ENCODE data around the gene TVP23A.

TVP23A gene

DNA sequence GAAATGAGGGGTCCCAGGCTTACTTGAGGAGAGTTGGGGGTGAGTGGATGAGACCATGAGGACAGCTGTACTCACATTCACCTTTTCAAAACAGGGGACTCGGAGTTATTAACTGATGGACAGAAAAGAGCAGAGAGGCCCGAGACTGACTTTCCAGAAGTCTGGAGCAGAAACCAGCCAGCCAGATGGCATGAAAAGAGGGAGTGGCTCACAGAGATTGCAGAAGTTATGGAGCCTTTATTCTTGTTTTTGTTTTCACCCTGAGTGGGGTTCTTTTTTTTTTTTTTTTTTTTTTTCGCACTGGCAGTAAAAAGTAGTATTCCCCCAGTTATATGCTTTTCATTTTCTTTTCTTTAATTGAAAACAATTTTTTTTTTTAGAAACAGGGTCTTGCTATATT, 18.9 kb downstream of the TVP23A start:
- TF ChIP-seq, protein P1, sequence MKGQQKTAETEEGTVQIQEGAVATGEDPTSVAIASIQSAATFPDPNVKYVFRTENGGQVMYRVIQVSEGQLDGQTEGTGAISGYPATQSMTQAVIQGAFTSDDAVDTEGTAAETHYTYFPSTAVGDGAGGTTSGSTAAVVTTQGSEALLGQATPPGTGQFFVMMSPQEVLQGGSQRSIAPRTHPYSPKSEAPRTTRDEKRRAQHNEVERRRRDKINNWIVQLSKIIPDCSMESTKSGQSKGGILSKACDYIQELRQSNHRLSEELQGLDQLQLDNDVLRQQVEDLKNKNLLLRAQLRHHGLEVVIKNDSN (IDR thresholded peaks at IDR 0.05), result no peak
- TF ChIP-seq, protein P2, sequence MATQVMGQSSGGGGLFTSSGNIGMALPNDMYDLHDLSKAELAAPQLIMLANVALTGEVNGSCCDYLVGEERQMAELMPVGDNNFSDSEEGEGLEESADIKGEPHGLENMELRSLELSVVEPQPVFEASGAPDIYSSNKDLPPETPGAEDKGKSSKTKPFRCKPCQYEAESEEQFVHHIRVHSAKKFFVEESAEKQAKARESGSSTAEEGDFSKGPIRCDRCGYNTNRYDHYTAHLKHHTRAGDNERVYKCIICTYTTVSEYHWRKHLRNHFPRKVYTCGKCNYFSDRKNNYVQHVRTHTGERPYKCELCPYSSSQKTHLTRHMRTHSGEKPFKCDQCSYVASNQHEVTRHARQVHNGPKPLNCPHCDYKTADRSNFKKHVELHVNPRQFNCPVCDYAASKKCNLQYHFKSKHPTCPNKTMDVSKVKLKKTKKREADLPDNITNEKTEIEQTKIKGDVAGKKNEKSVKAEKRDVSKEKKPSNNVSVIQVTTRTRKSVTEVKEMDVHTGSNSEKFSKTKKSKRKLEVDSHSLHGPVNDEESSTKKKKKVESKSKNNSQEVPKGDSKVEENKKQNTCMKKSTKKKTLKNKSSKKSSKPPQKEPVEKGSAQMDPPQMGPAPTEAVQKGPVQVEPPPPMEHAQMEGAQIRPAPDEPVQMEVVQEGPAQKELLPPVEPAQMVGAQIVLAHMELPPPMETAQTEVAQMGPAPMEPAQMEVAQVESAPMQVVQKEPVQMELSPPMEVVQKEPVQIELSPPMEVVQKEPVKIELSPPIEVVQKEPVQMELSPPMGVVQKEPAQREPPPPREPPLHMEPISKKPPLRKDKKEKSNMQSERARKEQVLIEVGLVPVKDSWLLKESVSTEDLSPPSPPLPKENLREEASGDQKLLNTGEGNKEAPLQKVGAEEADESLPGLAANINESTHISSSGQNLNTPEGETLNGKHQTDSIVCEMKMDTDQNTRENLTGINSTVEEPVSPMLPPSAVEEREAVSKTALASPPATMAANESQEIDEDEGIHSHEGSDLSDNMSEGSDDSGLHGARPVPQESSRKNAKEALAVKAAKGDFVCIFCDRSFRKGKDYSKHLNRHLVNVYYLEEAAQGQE (IDR thresholded peaks at IDR 0.05; ENCODE audit: low read depth), result no peak
- TF ChIP-seq EP300 (IDR thresholded peaks at IDR 0.05; ENCODE audit: borderline replicate concordance) (no peak), ZBTB7A (IDR thresholded peaks at IDR 0.05; ENCODE audit: low read depth) (no peak), CEBPB (IDR thresholded peaks at IDR 0.05) (no peak)

DNA sequence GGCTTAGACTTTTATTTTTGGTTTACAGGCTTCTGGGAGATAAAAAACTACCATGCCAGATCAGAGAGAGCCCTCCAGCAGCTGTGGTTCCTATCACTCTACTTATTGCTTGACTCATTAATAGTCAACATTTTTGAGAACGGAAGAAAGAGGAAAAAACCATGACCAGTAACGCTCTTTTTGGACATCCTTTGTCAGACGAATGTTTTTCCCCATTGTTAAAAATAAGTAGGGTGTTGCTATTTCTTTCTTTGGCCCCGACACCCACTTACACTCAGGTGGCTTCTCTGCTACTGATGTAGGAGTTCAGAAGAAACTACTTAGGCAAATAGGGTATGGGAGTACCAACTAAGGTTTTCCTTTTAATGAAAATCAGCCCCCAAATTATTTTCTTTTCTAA, 27.5 kb downstream of the TVP23A start:
- TF ChIP-seq CEBPB (IDR thresholded peaks at IDR 0.05) (no peak), YY1 (IDR thresholded peaks at IDR 0.05; ENCODE audit: low read depth) (no peak), FOXM1 (IDR thresholded peaks at IDR 0.05; ENCODE audit: borderline replicate concordance, low read depth) (no peak), CREB1 (IDR thresholded peaks at IDR 0.05; ENCODE audit: low read depth) (no peak), RAD21 (IDR thresholded peaks at IDR 0.05; ENCODE audit: low read depth) (no peak), TAF1 (IDR thresholded peaks at IDR 0.05; ENCODE audit: low read depth) (no peak), TEAD4 (IDR thresholded peaks at IDR 0.05) (no peak), EGR1 (IDR thresholded peaks at IDR 0.05) (no peak), EP300 (IDR thresholded peaks at IDR 0.05; ENCODE audit: borderline replicate concordance) (no peak)
- TF ChIP-seq, protein P2 (IDR thresholded peaks at IDR 0.05; ENCODE audit: low read depth), result no peak
- TF ChIP-seq, protein P3, sequence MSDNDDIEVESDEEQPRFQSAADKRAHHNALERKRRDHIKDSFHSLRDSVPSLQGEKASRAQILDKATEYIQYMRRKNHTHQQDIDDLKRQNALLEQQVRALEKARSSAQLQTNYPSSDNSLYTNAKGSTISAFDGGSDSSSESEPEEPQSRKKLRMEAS (IDR thresholded peaks at IDR 0.05), result no peak
- TF ChIP-seq, protein P1 (IDR thresholded peaks at IDR 0.05), result no peak

DNA sequence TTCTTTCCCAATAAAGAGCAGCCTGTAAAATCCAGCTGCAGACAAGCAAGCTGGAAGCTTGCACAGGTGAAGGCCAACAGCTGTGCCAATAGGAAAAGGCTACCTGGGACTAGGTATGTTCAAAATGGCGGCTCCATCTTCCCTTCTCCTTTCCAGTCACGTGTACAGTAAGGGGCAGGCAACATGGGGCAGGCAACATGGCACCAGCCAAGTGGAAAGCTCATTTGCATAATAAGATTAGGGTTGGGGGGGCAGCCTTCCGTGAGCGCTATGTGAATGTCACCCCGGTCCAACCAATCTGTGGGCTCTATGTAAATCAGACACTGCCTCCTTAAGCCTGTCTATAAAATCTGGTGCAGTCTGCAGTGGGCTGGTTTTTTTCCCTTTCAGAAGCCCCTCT, 31.3 kb downstream of the TVP23A start:
- peak; percentile 87 for TF ChIP-seq YY1 (IDR thresholded peaks at IDR 0.05; ENCODE audit: low read depth)
- TF ChIP-seq, protein P2 (IDR thresholded peaks at IDR 0.05; ENCODE audit: low read depth), result no peak
- TF ChIP-seq, protein P3 (IDR thresholded peaks at IDR 0.05), result 0 out of 2 replicates have a peak, but pooled peaks have one; percentile 26
- TF ChIP-seq, protein P1 (IDR thresholded peaks at IDR 0.05), result peak; percentile 90

DNA sequence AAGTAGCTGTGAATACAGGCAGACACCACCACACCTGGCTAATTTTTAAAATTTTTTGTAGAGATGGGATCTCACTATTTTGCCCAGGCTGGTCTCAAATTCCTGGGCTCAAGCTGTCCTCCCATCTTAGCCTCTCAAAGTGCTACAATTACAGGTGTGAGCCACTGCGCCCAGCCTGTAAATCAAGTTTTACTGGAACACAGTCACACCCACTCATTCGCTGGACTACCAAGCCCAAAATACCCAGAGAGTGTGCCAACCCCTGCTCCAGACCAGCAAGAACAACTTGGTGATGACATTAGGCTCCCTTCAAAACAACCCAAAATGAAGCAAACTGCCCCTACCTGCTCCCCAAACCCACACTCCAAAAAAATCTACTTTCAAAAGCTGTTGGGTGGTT, 36.0 kb downstream of the TVP23A start:
- peak; percentile 31; the same call in 1 of the 2 replicates for TF ChIP-seq EGR1 (IDR thresholded peaks at IDR 0.05)
- TF ChIP-seq RAD21 (IDR thresholded peaks at IDR 0.05; ENCODE audit: low read depth), result no peak
- TF ChIP-seq ZBTB7A (IDR thresholded peaks at IDR 0.05; ENCODE audit: low read depth), result no peak
- TF ChIP-seq, protein P1 (IDR thresholded peaks at IDR 0.05), result no peak
- TF ChIP-seq FOXM1 (IDR thresholded peaks at IDR 0.05; ENCODE audit: borderline replicate concordance, low read depth), result no peak

DNA sequence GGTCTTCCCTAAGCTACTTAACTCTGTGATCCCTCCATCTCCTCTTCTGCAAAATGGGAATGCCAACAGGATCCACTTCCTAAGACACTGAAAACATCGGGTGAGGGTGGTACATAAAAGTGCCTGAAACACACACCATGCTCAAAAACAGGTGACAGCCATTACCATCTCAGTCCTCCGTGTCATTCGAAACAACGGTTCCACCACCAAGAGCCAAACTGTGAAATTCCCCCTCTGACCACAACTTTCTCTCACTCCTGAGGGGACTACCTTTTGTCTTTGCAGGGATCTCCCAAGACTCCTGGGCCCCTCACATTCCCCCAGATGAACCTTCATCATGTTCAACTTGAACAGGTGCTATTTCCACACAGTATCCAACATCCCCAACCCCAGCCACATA, 38.0 kb downstream of the TVP23A start:
- TF ChIP-seq, protein P1 (IDR thresholded peaks at IDR 0.05), result no peak
- TF ChIP-seq TCF12 (IDR thresholded peaks at IDR 0.05; ENCODE audit: low read depth) (no peak), YY1 (IDR thresholded peaks at IDR 0.05; ENCODE audit: low read depth) (no peak), EGR1 (IDR thresholded peaks at IDR 0.05) (no peak), FOXM1 (IDR thresholded peaks at IDR 0.05; ENCODE audit: borderline replicate concordance, low read depth) (no peak), CEBPB (IDR thresholded peaks at IDR 0.05) (no peak), NFIC (IDR thresholded peaks at IDR 0.05) (no peak)
- TF ChIP-seq, protein P2 (IDR thresholded peaks at IDR 0.05; ENCODE audit: low read depth), result no peak
